HepG2 (cell line): ENCODE results near the gene SULT1E1. TPM values are rescaled to one million over a fixed set of nuclear protein-coding genes. Genes with fewer than 3 reads are reported as not detected.

Source experiments
- ARHGAP35 ChIP-seq: sonication (generic); formaldehyde crosslinking; IDR thresholded peaks from 2 replicates; pipeline ENCODE4 v1.9.0; 2022; ENCODE audit warnings: mild to moderate bottlenecking, inconsistent platforms, moderate library complexity, missing genetic modification reagents, borderline replicate concordance
- ATF7 ChIP-seq, 2 experiments: fragments of 450-650 bp in 1 of 2; sonication (generic) in 1 of 2; formaldehyde crosslinking in 1 of 2; IDR thresholded peaks; 2 replicates each; pipeline versions ENCODE4 v1.4.0 to v1.6.1; 2016 to 2020; ENCODE audit warnings: antibody characterized with exemption in 1 of 2, mild to moderate bottlenecking in 1 of 2, missing genetic modification reagents in 1 of 2
- DR1 ChIP-seq: sonication (generic); formaldehyde crosslinking; IDR thresholded peaks from 2 replicates; pipeline ENCODE4 v1.8.0; 2021; ENCODE audit warnings: mild to moderate bottlenecking, missing genetic modification reagents, inconsistent platforms
- HIVEP1 ChIP-seq: sonication (generic); formaldehyde crosslinking; IDR thresholded peaks from 2 replicates; pipeline ENCODE4 v1.4.0; 2020; ENCODE audit warnings: mild to moderate bottlenecking, missing genetic modification reagents
- HOXA5 ChIP-seq: sonication (generic); formaldehyde crosslinking; IDR thresholded peaks from 2 replicates; pipeline ENCODE4 v1.4.0; 2020; ENCODE audit warnings: missing genetic modification reagents
- MEIS2 ChIP-seq: sonication (generic); formaldehyde crosslinking; IDR thresholded peaks from 2 replicates; pipeline ENCODE4 v1.9.0; 2021; ENCODE audit warnings: mild to moderate bottlenecking, missing genetic modification reagents
- NFYB ChIP-seq: sonication (generic); formaldehyde crosslinking; IDR thresholded peaks from 2 replicates; pipeline ENCODE4 v1.4.0; 2020; ENCODE audit warnings: missing genetic modification reagents
- PAXIP1 ChIP-seq: sonication (generic); formaldehyde crosslinking; conservative IDR thresholded peaks from 2 replicates; pipeline ENCODE4 v1.4.0; 2020; ENCODE audit warnings: mild to moderate bottlenecking, missing genetic modification reagents, moderate library complexity
- SIN3B ChIP-seq: fragments of 150-350 bp; IDR thresholded peaks from 2 replicates; pipeline ENCODE4 v1.6.1; 2014; ENCODE audit warnings: low read length
- ZBTB7A ChIP-seq: sonication (generic); formaldehyde crosslinking; IDR thresholded peaks from 2 replicates; pipeline ENCODE4 v1.8.0; 2022; ENCODE audit warnings: mild to moderate bottlenecking, missing genetic modification reagents
- ZEB1 ChIP-seq: IDR thresholded peaks from 2 replicates; pipeline ENCODE4 v1.6.1; 2012; ENCODE audit warnings: mild to moderate bottlenecking, low read depth, inconsistent platforms; ENCODE audit not compliant: insufficient replicate concordance
- ZNF414 ChIP-seq: sonication (generic); formaldehyde crosslinking; IDR thresholded peaks from 2 replicates; pipeline ENCODE4 v1.5.0; 2020; ENCODE audit warnings: missing genetic modification reagents
- ZNF432 ChIP-seq: sonication (generic); formaldehyde crosslinking; IDR thresholded peaks from 2 replicates; pipeline ENCODE4 v1.5.0; 2020; ENCODE audit warnings: missing genetic modification reagents, mild to moderate bottlenecking, borderline replicate concordance
- ZNF569 ChIP-seq: sonication (generic); formaldehyde crosslinking; IDR thresholded peaks from 2 replicates; pipeline ENCODE4 v1.5.0; 2020; ENCODE audit warnings: mild to moderate bottlenecking, missing genetic modification reagents, moderate library complexity, borderline replicate concordance
- ZSCAN12 ChIP-seq: sonication (generic); formaldehyde crosslinking; IDR thresholded peaks from 2 replicates; pipeline ENCODE4 v1.9.0; 2021; ENCODE audit warnings: mild to moderate bottlenecking, missing genetic modification reagents
- ZSCAN29 ChIP-seq: sonication (generic); formaldehyde crosslinking; conservative IDR thresholded peaks from 2 replicates; pipeline ENCODE4 v1.4.0; 2020; ENCODE audit warnings: mild to moderate bottlenecking, missing genetic modification reagents
- polyA plus RNA-seq, 8 experiments: library from polyadenylated mRNA; depleted of rRNA in 3 of 8; stranded (reverse) in 7 of 8; unstranded in 1 of 8; fragments of >200 nt; fragmentation: Illumina TruSeq in 4 of 8; extraction: Trizol in 4 of 8; gene quantifications; 2 replicates each; pipeline versions ENCODE4 v1.2.1 to v1.2.3, GENCODE V29; 2011 to 2016; ENCODE audit warnings: low read depth in 4 of 8, missing spikeins in 1 of 8, mixed read lengths in 1 of 8; ENCODE audit not compliant: insufficient read depth in 1 of 8
- total RNA-seq, 5 experiments: library from RNA; depleted of rRNA; stranded (reverse); fragments of >200 nt; fragmentation: Illumina TruSeq; extraction: Trizol; gene quantifications; 2 replicates each; pipeline ENCODE4 v1.2.3, GENCODE V29; 2016; ENCODE audit warnings: low read depth in 1 of 5
- TF ChIP-seq, protein P1 (sequence below): IDR thresholded peaks from 2 replicates; pipeline ENCODE4 v1.6.1; 2016; ENCODE audit warnings: mild to moderate bottlenecking, missing biosample characterization, missing genetic modification reagents
- TF ChIP-seq, protein P2 (sequence below), 2 experiments: sonication (generic) in 1 of 2; formaldehyde crosslinking in 1 of 2; IDR thresholded peaks; 2 replicates each; pipeline versions ENCODE4 v1.4.0 to v1.6.1; 2018 to 2020; ENCODE audit warnings: missing genetic modification reagents in 2 of 2, borderline replicate concordance in 1 of 2, low read depth in 1 of 2, mild to moderate bottlenecking in 1 of 2, missing biosample characterization in 1 of 2

The SULT1E1 gene
- total and polyA plus RNA-seq, 2 of the 13 experiments (the other 11 are each of a cell fraction or from before 2014, with no cell fraction given), result 1.7 to 3.9 TPM

GRCh38 chr4:69832326-69833030 lies 27.5 kb downstream of the SULT1E1 start (continued):
- TF ChIP-seq MEIS2 (CRISPR knock-in tag) (peak; percentile 87), NFYB (no peak), ATF7 (IDR thresholded peaks at IDR 0.05) (no peak), ATF7 (CRISPR knock-in tag; IDR thresholded peaks at IDR 0.05) (peak; percentile 70; the same call in 1 of the 2 replicates), ZSCAN12 (CRISPR knock-in tag) (no peak), PAXIP1 (CRISPR knock-in tag) (peak; percentile 99), ZNF414 (CRISPR knock-in tag) (peak; percentile 40; the same call in 1 of the 2 replicates), ZSCAN29 (0 out of 2 replicates have a peak, but pooled peaks have one; percentile 63), ZEB1 (no peak), DR1 (CRISPR knock-in tag) (no peak; the same call in 1 of the 2 replicates), ZBTB7A (no peak; the same call in 1 of the 2 replicates), ZNF569 (CRISPR knock-in tag) (no peak), ARHGAP35 (CRISPR knock-in tag) (no peak), ZNF432 (CRISPR knock-in tag) (no peak), HOXA5 (CRISPR knock-in tag) (peak; percentile 90), HIVEP1 (CRISPR knock-in tag) (no peak), SIN3B (no peak)
- TF ChIP-seq, protein P1, sequence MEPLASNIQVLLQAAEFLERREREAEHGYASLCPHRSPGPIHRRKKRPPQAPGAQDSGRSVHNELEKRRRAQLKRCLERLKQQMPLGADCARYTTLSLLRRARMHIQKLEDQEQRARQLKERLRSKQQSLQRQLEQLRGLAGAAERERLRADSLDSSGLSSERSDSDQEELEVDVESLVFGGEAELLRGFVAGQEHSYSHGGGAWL (CRISPR knock-in tag), result no peak
- TF ChIP-seq, protein P2, sequence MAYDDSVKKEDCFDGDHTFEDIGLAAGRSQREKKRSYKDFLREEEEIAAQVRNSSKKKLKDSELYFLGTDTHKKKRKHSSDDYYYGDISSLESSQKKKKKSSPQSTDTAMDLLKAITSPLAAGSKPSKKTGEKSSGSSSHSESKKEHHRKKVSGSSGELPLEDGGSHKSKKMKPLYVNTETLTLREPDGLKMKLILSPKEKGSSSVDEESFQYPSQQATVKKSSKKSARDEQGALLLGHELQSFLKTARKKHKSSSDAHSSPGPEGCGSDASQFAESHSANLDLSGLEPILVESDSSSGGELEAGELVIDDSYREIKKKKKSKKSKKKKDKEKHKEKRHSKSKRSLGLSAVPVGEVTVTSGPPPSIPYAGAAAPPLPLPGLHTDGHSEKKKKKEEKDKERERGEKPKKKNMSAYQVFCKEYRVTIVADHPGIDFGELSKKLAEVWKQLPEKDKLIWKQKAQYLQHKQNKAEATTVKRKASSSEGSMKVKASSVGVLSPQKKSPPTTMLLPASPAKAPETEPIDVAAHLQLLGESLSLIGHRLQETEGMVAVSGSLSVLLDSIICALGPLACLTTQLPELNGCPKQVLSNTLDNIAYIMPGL (CRISPR knock-in tag; IDR thresholded peaks at IDR 0.05; ENCODE audit: borderline replicate concordance in 1 of 2, low read depth in 1 of 2), result peak in 1 of 2 experiments; percentile 64; a peak in 1 of 4 replicates
